ENCODE results near the gene ALK.

DNA sequence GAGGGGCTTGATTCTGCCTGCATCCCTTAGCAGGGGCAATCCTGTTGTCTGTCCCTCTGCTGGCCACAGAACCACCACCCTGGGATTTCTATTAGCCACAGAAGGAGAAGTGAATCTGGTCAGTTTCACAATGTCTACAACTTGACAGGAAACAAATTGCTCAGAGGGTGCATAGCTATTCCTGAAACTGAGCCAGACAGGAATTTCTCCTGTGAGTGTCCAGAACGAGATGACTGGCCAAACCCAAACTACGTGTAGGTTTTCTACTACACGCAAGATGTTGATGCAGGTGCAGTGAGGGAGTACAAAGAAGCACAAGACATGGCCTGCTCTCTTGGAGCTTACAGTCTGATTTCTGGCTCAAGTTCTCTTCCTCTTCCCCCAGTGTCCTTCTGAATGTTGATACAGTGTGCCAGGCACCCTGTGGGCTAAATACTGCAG, 604.3 kb downstream of the ALK start:
- TF ChIP-seq, protein P1, sequence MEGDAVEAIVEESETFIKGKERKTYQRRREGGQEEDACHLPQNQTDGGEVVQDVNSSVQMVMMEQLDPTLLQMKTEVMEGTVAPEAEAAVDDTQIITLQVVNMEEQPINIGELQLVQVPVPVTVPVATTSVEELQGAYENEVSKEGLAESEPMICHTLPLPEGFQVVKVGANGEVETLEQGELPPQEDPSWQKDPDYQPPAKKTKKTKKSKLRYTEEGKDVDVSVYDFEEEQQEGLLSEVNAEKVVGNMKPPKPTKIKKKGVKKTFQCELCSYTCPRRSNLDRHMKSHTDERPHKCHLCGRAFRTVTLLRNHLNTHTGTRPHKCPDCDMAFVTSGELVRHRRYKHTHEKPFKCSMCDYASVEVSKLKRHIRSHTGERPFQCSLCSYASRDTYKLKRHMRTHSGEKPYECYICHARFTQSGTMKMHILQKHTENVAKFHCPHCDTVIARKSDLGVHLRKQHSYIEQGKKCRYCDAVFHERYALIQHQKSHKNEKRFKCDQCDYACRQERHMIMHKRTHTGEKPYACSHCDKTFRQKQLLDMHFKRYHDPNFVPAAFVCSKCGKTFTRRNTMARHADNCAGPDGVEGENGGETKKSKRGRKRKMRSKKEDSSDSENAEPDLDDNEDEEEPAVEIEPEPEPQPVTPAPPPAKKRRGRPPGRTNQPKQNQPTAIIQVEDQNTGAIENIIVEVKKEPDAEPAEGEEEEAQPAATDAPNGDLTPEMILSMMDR (conservative IDR thresholded peaks at IDR 0.05 in 1 of 2, IDR thresholded peaks at IDR 0.05 in 1 of 2; ENCODE audit: low read depth in 1 of 2, low read length in 2 of 2): no peak
- no peak for TF ChIP-seq EZH2 (IDR thresholded peaks at IDR 0.05; ENCODE audit: low read length, missing control alignments)
